ENCODE data around the gene ZNF181. TPM values are rescaled to one million over a fixed set of nuclear protein-coding genes. Genes with fewer than 3 reads are reported as not detected.

Gene ZNF181
- total and polyA plus RNA-seq, 2 of the 8 experiments (the other 6 are each of a cell fraction or from before 2014, with no cell fraction given), result 2.8 to 7.5 TPM

GRCh38 chr19:34772697-34773554, 38.9 kb downstream of the ZNF181 start, which contains the start of gene ZNF599 (continued):
- peak; percentile 18 to 88; a peak in 2 of 4 replicates for TF ChIP-seq SIN3A (conservative IDR thresholded peaks at IDR 0.05 in 1 of 2, IDR thresholded peaks at IDR 0.05 in 1 of 2; ENCODE audit: low read depth in 1 of 2, low read length in 2 of 2)
- TF ChIP-seq KDM4A (IDR thresholded peaks at IDR 0.05; ENCODE audit: low read depth, low read length, severe bottlenecking), result peak; percentile 84
- TF ChIP-seq SIX5 (IDR thresholded peaks at IDR 0.05; ENCODE audit: low read depth, low read length), result peak; percentile 72
- TF ChIP-seq GABPA (IDR thresholded peaks at IDR 0.05; ENCODE audit: borderline replicate concordance, insufficient read depth, low read length), result peak; percentile 95
